K562 (cell line): ENCODE measurements around the gene RABGAP1. TPM values are rescaled to one million over a fixed set of nuclear protein-coding genes. Genes with fewer than 3 reads are reported as not detected.

ENCODE experiments used
- FOXA3 ChIP-seq, 2 experiments: fragments of 450-650 bp in 1 of 2; sonication (generic) in 1 of 2; formaldehyde crosslinking; IDR thresholded peaks in 1 of 2; conservative IDR thresholded peaks in 1 of 2; 2 replicates each; pipeline versions ENCODE4 v1.4.0 to v1.8.0; 2020 to 2022; ENCODE audit warnings: mild to moderate bottlenecking in 2 of 2, missing genetic modification reagents in 1 of 2
- HINFP ChIP-seq: fragments of 450-650 bp; conservative IDR thresholded peaks from 2 replicates; pipeline ENCODE4 v1.6.1; 2016; ENCODE audit warnings: missing genetic modification characterization, low read depth, mild to moderate bottlenecking, control low read depth, missing compliant biosample characterization
- L3MBTL2 ChIP-seq: fragments of 450-650 bp; IDR thresholded peaks from 2 replicates; pipeline ENCODE4 v1.6.1; 2016; ENCODE audit warnings: mild to moderate bottlenecking, moderate library complexity
- MXD1 ChIP-seq: fragments of 250-450 bp; sonication (Bioruptor Pico); IDR thresholded peaks from 2 replicates; pipeline ENCODE4 v1.8.0; 2021; ENCODE audit warnings: borderline replicate concordance, mild to moderate bottlenecking, moderate library complexity; ENCODE audit not compliant: poor library complexity, severe bottlenecking
- MYNN ChIP-seq, 2 experiments: sonication (generic); formaldehyde crosslinking in 1 of 2; IDR thresholded peaks; 2 replicates each; pipeline versions ENCODE4 v1.5.0 to v1.6.1; 2016 to 2020; ENCODE audit warnings: antibody characterized with exemption in 1 of 2, missing genetic modification reagents in 1 of 2
- NFXL1 ChIP-seq: fragments of 450-650 bp; formaldehyde crosslinking; IDR thresholded peaks from 2 replicates; pipeline ENCODE4 v1.4.0; 2021; ENCODE audit warnings: mild to moderate bottlenecking
- NR2C1 ChIP-seq, 2 experiments: fragments of 450-650 bp; IDR thresholded peaks; 2 replicates each; pipeline ENCODE4 v1.6.1; 2017; ENCODE audit warnings: mild to moderate bottlenecking in 2 of 2, antibody characterized with exemption in 1 of 2, inconsistent platforms in 1 of 2, missing compliant biosample characterization in 1 of 2, missing genetic modification characterization in 1 of 2
- PHF21A ChIP-seq: fragments of 450-650 bp; IDR thresholded peaks from 2 replicates; pipeline ENCODE4 v1.6.1; 2017; ENCODE audit warnings: low read depth, borderline replicate concordance
- POLR3A ChIP-seq: IDR thresholded peaks from 2 replicates; pipeline ENCODE4 v1.6.1; 2011; ENCODE audit warnings: borderline replicate concordance, mild to moderate bottlenecking, moderate library complexity; ENCODE audit not compliant: insufficient read length, insufficient read depth; ENCODE audit errors: extremely low read depth
- PRPF4 ChIP-seq: fragments of 200-400 bp; formaldehyde crosslinking; IDR thresholded peaks from one replicate; pipeline ENCODE4 v1.6.1; 2017; ENCODE audit warnings: low read length, low read depth, mild to moderate bottlenecking; ENCODE audit not compliant: insufficient read depth, poor library complexity, severe bottlenecking
- SIX5 ChIP-seq, 2 experiments: IDR thresholded peaks; 2 replicates each; pipeline ENCODE4 v1.6.1; 2011; ENCODE audit warnings: low read length in 2 of 2, borderline replicate concordance in 1 of 2, low read depth in 1 of 2, mild to moderate bottlenecking in 1 of 2, moderate library complexity in 1 of 2; ENCODE audit not compliant: insufficient read depth in 1 of 2
- SRSF9 ChIP-seq: fragments of 200-400 bp; formaldehyde crosslinking; IDR thresholded peaks from 2 replicates; pipeline ENCODE4 v1.6.1; 2017; ENCODE audit warnings: low read depth, low read length, borderline replicate concordance
- THRB ChIP-seq: fragments of 450-650 bp; formaldehyde crosslinking; conservative IDR thresholded peaks from 2 replicates; pipeline ENCODE4 v1.4.0; 2022; ENCODE audit warnings: mild to moderate bottlenecking, missing genetic modification characterization
- VEZF1 ChIP-seq: fragments of 200-800 bp; sonication (Bioruptor generic); IDR thresholded peaks from 2 replicates; pipeline ENCODE4 v1.6.1; 2017; ENCODE audit warnings: missing genetic modification characterization, missing compliant biosample characterization
- ZBTB1 ChIP-seq: sonication (generic); formaldehyde crosslinking; IDR thresholded peaks from 2 replicates; pipeline ENCODE4 v1.8.1; 2023; ENCODE audit warnings: missing genetic modification reagents, low read depth, mild to moderate bottlenecking, borderline replicate concordance
- ZBTB2 ChIP-seq: fragments of 450-650 bp; IDR thresholded peaks from 2 replicates; pipeline ENCODE4 v1.6.1; 2016; ENCODE audit warnings: antibody characterized with exemption
- ZBTB8A ChIP-seq: fragments of 450-650 bp; IDR thresholded peaks from 2 replicates; pipeline ENCODE4 v1.6.1; 2018; ENCODE audit warnings: mild to moderate bottlenecking, moderate library complexity; ENCODE audit not compliant: partially characterized antibody
- ZNF282 ChIP-seq: sonication (generic); formaldehyde crosslinking; IDR thresholded peaks from 2 replicates; pipeline ENCODE4 v1.8.1; 2023; ENCODE audit warnings: missing genetic modification reagents
- polyA plus RNA-seq, 8 experiments: library from polyadenylated mRNA; depleted of rRNA in 4 of 8; stranded (reverse) in 5 of 8; unstranded in 3 of 8; fragments of >200 nt; fragmentation: Nextera tagmentation in 2 of 8; fragmentation: Illumina TruSeq in 1 of 8; extraction: Ambion mirVana in 2 of 8; extraction: Trizol in 1 of 8; gene quantifications; 2 replicates each; pipeline versions ENCODE4 v1.2.1 to v1.2.3, GENCODE V29; 2011 to 2014; ENCODE audit warnings: inconsistent platforms in 1 of 8, missing spikeins in 1 of 8
- total RNA-seq, 7 experiments: library from RNA; depleted of rRNA in 6 of 7; stranded (reverse); fragments of >200 nt in 6 of 7; fragmentation: Illumina TruSeq in 2 of 7; extraction: Trizol in 2 of 7; gene quantifications; 2 replicates each; pipeline versions ENCODE4 v1.2.1 to v1.2.3, GENCODE V29; 2011 to 2021; ENCODE audit warnings: low replicate concordance in 1 of 7

Gene RABGAP1
- total and polyA plus RNA-seq, 9 of the 15 experiments (the other 6 are each of a cell fraction or from before 2014, with no cell fraction given), result 1.5 to 22.7 (median 13.1) TPM

- TF ChIP-seq HINFP (tag) (no peak), ZBTB2 (peak; percentile 83), MYNN (IDR thresholded peaks at IDR 0.05) (0 out of 2 replicates have a peak, but pooled peaks have one; percentile 44), MYNN (CRISPR knock-in tag; IDR thresholded peaks at IDR 0.05) (no peak), ZBTB1 (CRISPR knock-in tag) (no peak; the same call in 1 of the 2 replicates), NR2C1 (IDR thresholded peaks at IDR 0.05) (no peak), NR2C1 (tag; IDR thresholded peaks at IDR 0.05) (no peak), NFXL1 (no peak), MXD1 (CRISPR knock-in tag) (no peak), ZNF282 (CRISPR knock-in tag) (no peak), L3MBTL2 (no peak), PHF21A (peak; percentile 96), FOXA3 (CRISPR knock-in tag; conservative IDR thresholded peaks at IDR 0.05 in 1 of 2, IDR thresholded peaks at IDR 0.05 in 1 of 2) (no peak), SIX5 (IDR thresholded peaks at IDR 0.05; ENCODE audit: borderline replicate concordance in 1 of 2, insufficient read depth in 1 of 2, low read depth in 1 of 2, low read length in 2 of 2) (no peak), VEZF1 (CRISPR knock-in tag) (peak; percentile 93), PRPF4 (no peak), SRSF9 (no peak), THRB (CRISPR knock-in tag) (no peak), POLR3A (no peak), ZBTB8A (no peak)
Observed at GRCh38 chr9:122940749-122941581, at the start of gene RABGAP1 (continued).
